ENCODE results near the gene CNN2. TPM values are rescaled to one million over a fixed set of nuclear protein-coding genes. Genes with fewer than 3 reads are reported as not detected.

The CNN2 gene
- total and polyA plus RNA-seq, 2 experiments from 2014 or later, result 115 to 247 TPM

DNA sequence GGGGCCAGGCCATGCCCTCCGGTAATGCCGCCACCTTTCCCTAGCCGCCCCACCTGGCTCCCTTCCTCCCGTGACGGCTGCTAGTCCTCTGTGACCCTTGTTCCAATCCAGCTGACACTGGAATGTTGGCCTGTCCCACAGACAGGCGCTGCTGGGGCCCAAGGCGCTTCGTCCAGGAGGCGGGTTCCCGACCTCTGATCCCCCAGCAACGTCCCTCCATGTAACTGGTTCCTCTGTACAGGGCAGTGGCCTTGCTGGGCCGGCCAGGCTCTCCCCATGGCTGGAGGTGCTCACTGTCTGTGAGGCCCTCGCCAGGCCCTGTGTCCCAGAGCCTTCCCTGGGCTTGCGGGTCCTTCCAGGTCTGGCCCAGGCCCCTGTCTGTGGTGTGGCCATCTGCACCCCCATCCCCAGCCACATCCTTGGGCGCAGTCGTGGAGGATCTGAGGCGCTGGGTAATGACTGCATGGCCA, 33.0 kb upstream of the CNN2 start:
- TF ChIP-seq EZH2phosphoT487 (IDR thresholded peaks at IDR 0.05; ENCODE audit: low read depth, severe bottlenecking, unreplicated experiment) (no peak), EZH2 (IDR thresholded peaks at IDR 0.05; ENCODE audit: borderline replicate concordance) (no peak)
- TF ChIP-seq, protein P1, sequence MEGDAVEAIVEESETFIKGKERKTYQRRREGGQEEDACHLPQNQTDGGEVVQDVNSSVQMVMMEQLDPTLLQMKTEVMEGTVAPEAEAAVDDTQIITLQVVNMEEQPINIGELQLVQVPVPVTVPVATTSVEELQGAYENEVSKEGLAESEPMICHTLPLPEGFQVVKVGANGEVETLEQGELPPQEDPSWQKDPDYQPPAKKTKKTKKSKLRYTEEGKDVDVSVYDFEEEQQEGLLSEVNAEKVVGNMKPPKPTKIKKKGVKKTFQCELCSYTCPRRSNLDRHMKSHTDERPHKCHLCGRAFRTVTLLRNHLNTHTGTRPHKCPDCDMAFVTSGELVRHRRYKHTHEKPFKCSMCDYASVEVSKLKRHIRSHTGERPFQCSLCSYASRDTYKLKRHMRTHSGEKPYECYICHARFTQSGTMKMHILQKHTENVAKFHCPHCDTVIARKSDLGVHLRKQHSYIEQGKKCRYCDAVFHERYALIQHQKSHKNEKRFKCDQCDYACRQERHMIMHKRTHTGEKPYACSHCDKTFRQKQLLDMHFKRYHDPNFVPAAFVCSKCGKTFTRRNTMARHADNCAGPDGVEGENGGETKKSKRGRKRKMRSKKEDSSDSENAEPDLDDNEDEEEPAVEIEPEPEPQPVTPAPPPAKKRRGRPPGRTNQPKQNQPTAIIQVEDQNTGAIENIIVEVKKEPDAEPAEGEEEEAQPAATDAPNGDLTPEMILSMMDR (IDR thresholded peaks at IDR 0.05; ENCODE audit: poor library complexity), result no peak
- Histone ChIP-seq H3K36me3 (replicated peaks; ENCODE audit: insufficient read depth, low read depth) (no peaks in the 10 kb centered on the region), H3K27me3 (peaks cover 28% of the 10 kb centered on the region), H3K4me2 (no peak overlapping the region), H2AFZ (no peak overlapping the region), H3K9me2 (replicated peaks; ENCODE audit: insufficient read depth) (no peaks in the 10 kb centered on the region), H4K20me1 (ENCODE audit: insufficient read depth, poor library complexity, severe bottlenecking) (no peaks in the 10 kb centered on the region), H3K4me1 (ENCODE audit: insufficient read depth) (peaks cover 11% of the 10 kb centered on the region), H3K27ac (no peak overlapping the region), H3K4me3 (no peak overlapping the region), H3K79me2 (no peaks in the 10 kb centered on the region), H3K9me3 (ENCODE audit: low read depth) (no peaks in the 10 kb centered on the region)
- 89% methylated on average over 17 of the region's 17 CpGs for WGBS (ENCODE audit: low lambda C conversion rate, missing lambda C conversion rate)
- DNase-seq (ENCODE audit: low spot score), result no peak

DNA sequence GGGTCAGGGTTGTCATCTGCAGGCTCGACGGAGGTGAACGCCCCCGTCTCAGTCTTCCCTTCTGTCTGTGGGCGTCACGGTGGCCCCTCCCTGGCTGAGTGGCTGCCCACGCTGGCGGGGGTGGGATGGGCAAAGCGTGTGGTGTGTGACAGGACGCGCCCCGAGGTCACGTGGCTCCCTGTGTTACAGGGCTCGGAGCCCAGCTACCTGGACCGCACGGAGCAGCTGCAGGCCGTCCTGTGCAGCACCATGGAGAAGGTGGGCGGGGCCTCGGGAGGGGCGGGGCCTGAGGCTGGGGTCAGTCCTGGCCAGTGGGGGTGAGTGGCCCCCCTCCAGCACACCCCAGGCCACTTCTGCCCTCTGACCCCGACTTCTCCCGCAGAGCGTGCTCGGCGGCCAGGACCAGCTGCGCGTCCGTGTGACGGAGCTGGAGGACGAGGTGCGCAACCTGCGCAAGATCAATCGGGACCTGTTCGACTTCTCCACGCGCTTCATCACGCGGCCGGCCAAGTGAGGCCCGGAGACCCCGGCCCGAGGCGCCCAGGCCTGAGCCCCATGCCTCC, 32.5 kb upstream of the CNN2 start:
- Histone ChIP-seq H2AFZ (no peak overlapping the region), H3K27ac (no peak overlapping the region), H3K27me3 (peaks cover 32% of the 10 kb centered on the region), H3K9me2 (replicated peaks; ENCODE audit: insufficient read depth) (no peaks in the 10 kb centered on the region), H3K9me3 (ENCODE audit: low read depth) (no peaks in the 10 kb centered on the region), H3K79me2 (no peaks in the 10 kb centered on the region), H4K20me1 (ENCODE audit: insufficient read depth, poor library complexity, severe bottlenecking) (no peaks in the 10 kb centered on the region), H3K4me3 (no peak overlapping the region), H3K4me1 (ENCODE audit: insufficient read depth) (peaks cover 11% of the 10 kb centered on the region), H3K36me3 (replicated peaks; ENCODE audit: insufficient read depth, low read depth) (no peaks in the 10 kb centered on the region), H3K4me2 (no peak overlapping the region)
- 96% methylated on average over 33 of the region's 43 CpGs for WGBS (ENCODE audit: low lambda C conversion rate, missing lambda C conversion rate)
- no peak for TF ChIP-seq EZH2phosphoT487 (IDR thresholded peaks at IDR 0.05; ENCODE audit: low read depth, severe bottlenecking, unreplicated experiment)
- TF ChIP-seq, protein P1 (IDR thresholded peaks at IDR 0.05; ENCODE audit: poor library complexity), result no peak
- TF ChIP-seq EZH2 (IDR thresholded peaks at IDR 0.05; ENCODE audit: borderline replicate concordance), result no peak
- DNase-seq (ENCODE audit: low spot score), result no peak

DNA sequence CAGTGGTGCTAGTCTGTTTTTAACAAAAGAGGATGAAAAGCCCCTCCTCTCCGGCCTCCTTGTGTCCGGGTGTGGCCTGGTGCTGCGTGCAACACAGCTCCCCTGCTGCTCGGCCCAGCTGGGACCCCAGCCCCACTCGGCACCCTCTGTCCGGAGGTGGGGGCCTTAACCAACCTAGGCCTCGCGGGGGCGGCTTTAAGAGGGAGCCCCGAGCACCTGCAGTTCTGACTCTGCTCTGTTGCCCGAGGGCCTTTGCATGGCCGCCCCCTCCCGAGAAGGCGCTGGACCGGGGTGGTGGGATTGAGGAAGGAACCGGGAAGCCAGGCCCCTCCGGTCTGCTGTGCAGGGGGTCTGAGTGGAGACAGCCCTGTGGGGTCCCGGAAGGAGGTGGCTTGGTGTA, 31.9 kb upstream of the CNN2 start:
- 96% methylated on average over 17 of the region's 18 CpGs for WGBS (ENCODE audit: low lambda C conversion rate, missing lambda C conversion rate)
- H3K9me2 ChIP-seq (replicated peaks; ENCODE audit: insufficient read depth), result no peaks in the 10 kb centered on the region
- H2AFZ ChIP-seq, result no peak overlapping the region
- no peak for DNase-seq (ENCODE audit: low spot score)
- no peaks in the 10 kb centered on the region for H3K79me2 ChIP-seq
- no peaks in the 10 kb centered on the region for H3K36me3 ChIP-seq (replicated peaks; ENCODE audit: insufficient read depth, low read depth)
- TF ChIP-seq EZH2phosphoT487 (IDR thresholded peaks at IDR 0.05; ENCODE audit: low read depth, severe bottlenecking, unreplicated experiment) (no peak), EZH2 (IDR thresholded peaks at IDR 0.05; ENCODE audit: borderline replicate concordance) (no peak)
- TF ChIP-seq, protein P1 (IDR thresholded peaks at IDR 0.05; ENCODE audit: poor library complexity), result no peak
- H3K27me3 ChIP-seq, result peaks cover 39% of the 10 kb centered on the region
- H3K9me3 ChIP-seq (ENCODE audit: low read depth), result no peaks in the 10 kb centered on the region
- H3K4me1 ChIP-seq (ENCODE audit: insufficient read depth), result peaks cover 11% of the 10 kb centered on the region
- H3K4me3 ChIP-seq, result no peak overlapping the region
- H3K4me2 ChIP-seq, result no peak overlapping the region
- H4K20me1 ChIP-seq (ENCODE audit: insufficient read depth, poor library complexity, severe bottlenecking), result no peaks in the 10 kb centered on the region
- H3K27ac ChIP-seq, result no peak overlapping the region
